ENCODE results near the gene C16orf89.

The C16orf89 gene

GRCh38 chr16:5003828-5004227 lies 61.9 kb downstream of the C16orf89 start:
- DNase-seq (ENCODE audit: low spot score), result no peak

DNA sequence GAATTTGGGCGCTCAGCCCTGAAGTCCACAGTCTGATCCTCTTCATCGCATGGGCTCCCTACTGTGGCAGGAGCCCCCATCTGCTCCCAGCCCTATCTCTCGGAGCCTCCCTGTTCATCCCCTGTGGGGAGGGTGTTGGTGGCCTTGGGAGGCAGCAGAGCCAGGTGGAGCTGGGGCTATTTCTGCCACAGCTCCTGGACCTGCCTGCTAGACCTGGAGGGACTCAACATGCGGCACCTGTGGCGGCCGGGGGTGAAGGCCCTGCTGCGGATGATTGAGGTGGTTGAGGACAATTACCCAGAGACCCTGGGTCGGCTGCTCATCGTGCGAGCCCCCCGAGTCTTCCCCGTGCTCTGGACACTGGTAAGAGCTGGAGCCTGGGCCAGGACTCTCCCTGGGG lies 62.5 kb downstream of the C16orf89 start:
- DNase-seq (ENCODE audit: low spot score), result no peak

DNA sequence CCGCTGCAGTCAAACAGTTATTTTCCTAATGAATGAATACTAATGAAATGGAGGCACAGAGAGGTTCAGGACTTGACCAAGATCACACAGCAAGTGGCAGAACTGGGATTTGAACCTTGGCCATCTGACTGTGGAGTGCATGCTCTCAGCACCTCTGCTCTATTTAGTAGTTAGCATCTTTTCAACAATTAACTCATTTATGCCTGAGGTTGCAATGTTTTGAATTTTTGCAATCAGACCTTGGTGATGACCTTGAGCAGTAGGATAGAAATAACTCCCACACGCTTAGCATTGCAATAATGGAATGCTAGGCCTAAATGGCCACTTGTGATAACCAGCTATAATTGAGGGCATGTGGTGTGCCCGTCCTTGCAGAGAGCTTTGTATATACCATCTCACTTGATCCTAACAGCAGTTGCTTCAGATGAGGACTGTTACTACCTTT lies 63.0 kb downstream of the C16orf89 start:
- DNase-seq (ENCODE audit: low spot score), result no peak

DNA sequence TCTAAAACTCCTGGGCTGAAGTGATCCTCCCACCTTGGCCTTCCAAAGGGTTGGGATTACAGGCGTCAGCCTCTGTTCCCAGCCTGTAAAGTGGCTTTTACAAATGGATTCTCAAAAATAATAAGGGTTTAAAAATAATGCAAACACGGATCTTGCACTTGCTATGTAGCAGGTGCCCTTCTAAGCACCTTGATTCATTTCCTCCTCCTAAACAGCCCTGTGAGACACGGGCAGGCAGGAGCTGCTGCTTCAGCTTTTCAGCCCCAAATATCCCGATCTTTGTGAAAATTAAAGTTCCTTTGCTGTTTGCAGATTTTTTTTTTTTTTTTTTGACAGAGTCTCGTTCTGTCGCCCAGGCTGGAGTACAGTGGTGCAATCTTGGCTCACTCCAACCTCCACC lies 63.8 kb downstream of the C16orf89 start:
- DNase-seq (ENCODE audit: low spot score), result no peak

DNA sequence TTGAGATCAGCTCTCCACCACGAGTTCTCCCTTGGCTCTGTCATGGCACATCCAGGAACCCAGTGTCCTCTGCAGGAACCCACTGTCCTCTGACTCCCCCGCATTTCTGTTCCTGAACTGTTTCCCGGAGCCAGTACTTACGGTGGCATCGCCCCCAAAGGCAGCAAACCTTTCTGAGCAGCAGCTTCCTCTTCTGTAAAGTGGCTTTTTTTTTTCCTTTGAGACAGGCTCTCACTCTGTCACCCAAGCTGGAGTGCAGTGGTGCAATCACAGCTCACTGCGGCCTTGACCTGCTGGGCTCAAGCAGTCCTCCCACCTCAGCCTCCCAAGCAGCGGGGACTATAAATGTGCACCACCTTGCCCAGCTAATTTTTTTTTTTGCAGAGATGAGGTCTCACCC lies 64.2 kb downstream of the C16orf89 start:
- DNase-seq (ENCODE audit: low spot score), result no peak

- no peak for DNase-seq (ENCODE audit: low spot score)
These were observed 65.2 kb downstream of the C16orf89 start for GRCh38 chr16:5000573-5001001.

- no peak for DNase-seq (ENCODE audit: low spot score)
These were observed 70.9 kb downstream of the C16orf89 start for GRCh38 chr16:4994719-4995434.
